HL-60 (cell line): ENCODE results near the gene ELMO1.

Experiments
- DNase-seq, 2 experiments: peaks; one replicate each; pipeline ENCODE4 v3.0.0-alpha.2; 2010 to 2020; ENCODE audit warnings: low read depth in 1 of 2, low spot score in 1 of 2
- H3K27ac ChIP-seq: fragments of 250-450 bp; sonication (Bioruptor Pico); replicated peaks from 2 replicates; pipeline ENCODE4 v1.5.1; 2020; ENCODE audit warnings: mild to moderate bottlenecking, moderate library complexity
- H3K27me3 ChIP-seq: fragments of 250-450 bp; sonication (Bioruptor Pico); 2 replicates; pipeline ENCODE4 v1.5.1; 2021; ENCODE audit warnings: mild to moderate bottlenecking, moderate library complexity; ENCODE audit not compliant: insufficient read depth, poor library complexity, severe bottlenecking
- H3K4me3 ChIP-seq: replicated peaks from 2 replicates; pipeline ENCODE4 v1.5.1; 2011; ENCODE audit warnings: mild to moderate bottlenecking, control low read depth, low read length; ENCODE audit not compliant: insufficient read depth
- GABPA ChIP-seq: IDR thresholded peaks from 2 replicates; pipeline ENCODE4 v1.6.1; 2012; ENCODE audit warnings: low read depth
- POLR2AphosphoS5 ChIP-seq: IDR thresholded peaks from 2 replicates; pipeline ENCODE4 v1.6.1; 2012; ENCODE audit warnings: low read depth
- REST ChIP-seq: IDR thresholded peaks from 2 replicates; pipeline ENCODE4 v1.6.1; 2012; ENCODE audit warnings: low read depth; ENCODE audit not compliant: insufficient replicate concordance
- SPI1 ChIP-seq: IDR thresholded peaks from 2 replicates; pipeline ENCODE4 v1.6.1; 2012; ENCODE audit warnings: low read depth, mild to moderate bottlenecking, borderline replicate concordance
- TF ChIP-seq, protein P1 (sequence below): IDR thresholded peaks from one replicate; pipeline ENCODE4 v1.5.1; 2011; ENCODE audit warnings: low read length, control low read depth, inconsistent platforms; ENCODE audit not compliant: insufficient read depth

Gene ELMO1

GRCh38 chr7:37176079-37176478 lies 272.6 kb downstream of the ELMO1 start:
- DNase-seq = no peak
- H3K27ac ChIP-seq = no peak overlapping the region
- TF ChIP-seq GABPA = no peak
- TF ChIP-seq POLR2AphosphoS5 = no peak
- TF ChIP-seq SPI1 = no peak
- TF ChIP-seq, protein P1, sequence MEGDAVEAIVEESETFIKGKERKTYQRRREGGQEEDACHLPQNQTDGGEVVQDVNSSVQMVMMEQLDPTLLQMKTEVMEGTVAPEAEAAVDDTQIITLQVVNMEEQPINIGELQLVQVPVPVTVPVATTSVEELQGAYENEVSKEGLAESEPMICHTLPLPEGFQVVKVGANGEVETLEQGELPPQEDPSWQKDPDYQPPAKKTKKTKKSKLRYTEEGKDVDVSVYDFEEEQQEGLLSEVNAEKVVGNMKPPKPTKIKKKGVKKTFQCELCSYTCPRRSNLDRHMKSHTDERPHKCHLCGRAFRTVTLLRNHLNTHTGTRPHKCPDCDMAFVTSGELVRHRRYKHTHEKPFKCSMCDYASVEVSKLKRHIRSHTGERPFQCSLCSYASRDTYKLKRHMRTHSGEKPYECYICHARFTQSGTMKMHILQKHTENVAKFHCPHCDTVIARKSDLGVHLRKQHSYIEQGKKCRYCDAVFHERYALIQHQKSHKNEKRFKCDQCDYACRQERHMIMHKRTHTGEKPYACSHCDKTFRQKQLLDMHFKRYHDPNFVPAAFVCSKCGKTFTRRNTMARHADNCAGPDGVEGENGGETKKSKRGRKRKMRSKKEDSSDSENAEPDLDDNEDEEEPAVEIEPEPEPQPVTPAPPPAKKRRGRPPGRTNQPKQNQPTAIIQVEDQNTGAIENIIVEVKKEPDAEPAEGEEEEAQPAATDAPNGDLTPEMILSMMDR = no peak
- no peak for TF ChIP-seq REST

DNA sequence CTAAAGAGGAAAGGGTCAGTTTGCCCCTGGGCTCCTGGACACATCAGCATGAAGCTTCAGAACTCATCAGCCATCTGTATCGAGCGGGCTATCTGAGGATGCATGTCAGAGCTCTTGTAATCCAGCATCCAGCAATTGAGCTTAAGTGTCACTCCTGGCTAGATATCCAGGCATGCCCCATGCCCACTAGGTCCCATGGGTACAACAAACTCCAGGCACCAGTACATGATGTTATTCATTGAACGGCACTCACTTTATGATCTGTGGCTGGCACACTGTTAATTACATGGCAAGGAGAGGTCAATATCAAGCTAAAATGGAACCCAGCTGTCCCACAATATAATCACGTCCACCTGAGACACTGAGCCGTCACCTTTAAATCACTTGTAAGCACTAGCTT lies 274.2 kb downstream of the ELMO1 start:
- TF ChIP-seq SPI1 (no peak), GABPA (no peak), POLR2AphosphoS5 (no peak), REST (no peak)
- TF ChIP-seq, protein P1 = no peak
- H3K4me3 ChIP-seq = no peak overlapping the region
- no peak for DNase-seq
- no peaks in the 10 kb centered on the region for H3K27me3 ChIP-seq
- no peak overlapping the region for H3K27ac ChIP-seq

More at GRCh38 chr7:37176079-37176478, 272.6 kb downstream of the ELMO1 start:
- Histone ChIP-seq H3K27me3 (no peaks in the 10 kb centered on the region), H3K4me3 (no peak overlapping the region)

- H3K4me3 ChIP-seq = no peak overlapping the region
- TF ChIP-seq, protein P1 = no peak
- TF ChIP-seq REST (no peak), GABPA (no peak), SPI1 (no peak), POLR2AphosphoS5 (no peak)
- no peak for DNase-seq
- H3K27ac ChIP-seq = no peak overlapping the region
- H3K27me3 ChIP-seq = no peaks in the 10 kb centered on the region
Observed at GRCh38 chr7:37173670-37174069, 275.0 kb downstream of the ELMO1 start.
